Measurements from ENCODE around the gene PVALEF. TPM values are rescaled to one million over a fixed set of nuclear protein-coding genes. Genes with fewer than 3 reads are reported as not detected.

Gene PVALEF
- total and polyA plus RNA-seq, 9 donors, result not detected

GRCh38 chr17:81194225-81194760 lies 29.0 kb downstream of the PVALEF start:
- no peak for DNase-seq
- Histone ChIP-seq H3K9me3 (no peaks in the 10 kb centered on the region), H3K36me3 (no peaks in the 10 kb centered on the region), H3K4me3 (no peak overlapping the region), H3K27ac (no peak overlapping the region), H3K4me1 (ENCODE audit: insufficient read depth) (no peaks in the 10 kb centered on the region), H3K27me3 (no peaks in the 10 kb centered on the region)
- intact Hi-C loops (cut with DNase I), result no loop called here
- 89 to 93% (median 90%) methylated on average over 21 of the region's 21 CpGs for WGBS, 3 donors
- TF ChIP-seq CTCF (IDR thresholded peaks at IDR 0.05), result no peak
- TF ChIP-seq EP300 (IDR thresholded peaks at IDR 0.05), result no peak
- no peak for TF ChIP-seq POLR2A (IDR thresholded peaks at IDR 0.05)

GRCh38 chr17:81194941-81195901 lies 29.9 kb downstream of the PVALEF start:
- DNase-seq, result no peak
- H3K36me3 ChIP-seq, result no peaks in the 10 kb centered on the region

GRCh38 chr17:81195941-81196495 lies 30.7 kb downstream of the PVALEF start:
- no peaks in the 10 kb centered on the region for H3K9me3 ChIP-seq
- WGBS, 3 donors, result 88 to 90% (median 88%) methylated on average over 14 of the region's 14 CpGs
- no peak overlapping the region for H3K27ac ChIP-seq
- no peak for DNase-seq
- intact Hi-C loops (cut with DNase I), result no loop called here
- H3K4me1 ChIP-seq (ENCODE audit: insufficient read depth), result no peaks in the 10 kb centered on the region
- H3K36me3 ChIP-seq, result no peaks in the 10 kb centered on the region
- no peak overlapping the region for H3K4me3 ChIP-seq
- no peak for TF ChIP-seq CTCF (IDR thresholded peaks at IDR 0.05)
- no peaks in the 10 kb centered on the region for H3K27me3 ChIP-seq

More at GRCh38 chr17:81194941-81195901, 29.9 kb downstream of the PVALEF start:
- H3K27me3 ChIP-seq, result no peaks in the 10 kb centered on the region
- intact Hi-C loops (cut with DNase I), result no loop called here
- H3K9me3 ChIP-seq, result no peaks in the 10 kb centered on the region
- H3K4me3 ChIP-seq, result no peak overlapping the region
- 91 to 95% (median 92%) methylated on average over 34 to 37 of the region's 37 CpGs for WGBS, 3 donors
- no peak overlapping the region for H3K27ac ChIP-seq
- no peak for TF ChIP-seq CTCF (IDR thresholded peaks at IDR 0.05)
- no peak for TF ChIP-seq EP300 (IDR thresholded peaks at IDR 0.05)
- no peak for TF ChIP-seq POLR2A (IDR thresholded peaks at IDR 0.05)
- no peaks in the 10 kb centered on the region for H3K4me1 ChIP-seq (ENCODE audit: insufficient read depth)

GRCh38 chr17:81196505-81197408 lies 31.4 kb downstream of the PVALEF start:
- no peak for TF ChIP-seq CTCF (IDR thresholded peaks at IDR 0.05)
- TF ChIP-seq EP300 (IDR thresholded peaks at IDR 0.05), result no peak
- TF ChIP-seq POLR2A (IDR thresholded peaks at IDR 0.05), result no peak
- intact Hi-C loops (cut with DNase I), result no loop called here
- Histone ChIP-seq H3K9me3 (no peaks in the 10 kb centered on the region), H3K36me3 (no peaks in the 10 kb centered on the region), H3K27ac (no peak overlapping the region), H3K4me3 (no peak overlapping the region), H3K4me1 (ENCODE audit: insufficient read depth) (no peaks in the 10 kb centered on the region), H3K27me3 (no peaks in the 10 kb centered on the region)
- DNase-seq, result no peak
- 82 to 87% (median 84%) methylated on average over 40 to 45 of the region's 45 CpGs for WGBS, 3 donors
